Activated T-cell treated with anti-CD3 and anti-CD28 coated beads for 24 hours (primary cell): ENCODE data around the gene NXPH1.

ENCODE experiments used
- DNase-seq: peaks from one replicate; pipeline ENCODE4 v3.0.0-alpha.2; 2020; ENCODE audit warnings: low read depth

NXPH1 gene

DNA sequence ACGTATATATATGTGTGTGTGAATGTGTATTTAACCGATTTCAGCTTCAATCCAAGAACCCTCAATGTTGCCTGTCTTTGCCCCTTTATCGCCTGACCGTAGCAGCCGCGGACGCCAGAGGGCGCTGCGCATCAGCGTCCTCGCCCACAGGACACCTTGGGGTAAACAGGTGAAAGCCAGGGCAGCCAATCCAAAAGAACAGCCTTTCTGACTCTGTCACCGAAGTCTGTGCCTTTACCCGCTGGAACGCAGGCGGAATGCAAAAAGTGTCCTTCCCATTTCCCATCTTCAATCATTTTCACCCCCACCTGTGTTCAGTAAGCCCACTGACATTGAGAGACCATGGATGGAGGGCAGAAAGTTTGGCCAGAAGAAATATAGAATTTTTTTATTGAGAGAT lies 3.6 kb downstream of the NXPH1 start:
- DNase-seq: no peak

DNA sequence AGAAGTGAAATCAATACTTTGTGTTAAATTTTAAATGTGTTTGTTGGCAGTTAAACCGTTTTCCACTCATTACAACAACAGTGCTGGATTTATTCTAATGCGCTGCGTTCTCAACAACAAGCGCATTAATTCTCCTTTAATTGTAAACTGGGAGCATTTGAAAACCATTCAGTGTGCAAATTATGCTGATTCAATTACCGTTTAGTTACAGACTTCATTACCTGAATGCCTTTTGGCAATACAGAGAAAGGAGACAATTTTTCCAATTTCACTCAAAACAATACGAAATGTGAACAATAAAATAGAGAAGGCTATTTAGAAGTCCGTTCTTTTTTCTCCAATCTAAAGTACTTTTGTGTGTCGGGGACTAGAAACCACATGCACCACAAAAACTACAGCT lies 4.2 kb downstream of the NXPH1 start:
- no peak for DNase-seq

DNA sequence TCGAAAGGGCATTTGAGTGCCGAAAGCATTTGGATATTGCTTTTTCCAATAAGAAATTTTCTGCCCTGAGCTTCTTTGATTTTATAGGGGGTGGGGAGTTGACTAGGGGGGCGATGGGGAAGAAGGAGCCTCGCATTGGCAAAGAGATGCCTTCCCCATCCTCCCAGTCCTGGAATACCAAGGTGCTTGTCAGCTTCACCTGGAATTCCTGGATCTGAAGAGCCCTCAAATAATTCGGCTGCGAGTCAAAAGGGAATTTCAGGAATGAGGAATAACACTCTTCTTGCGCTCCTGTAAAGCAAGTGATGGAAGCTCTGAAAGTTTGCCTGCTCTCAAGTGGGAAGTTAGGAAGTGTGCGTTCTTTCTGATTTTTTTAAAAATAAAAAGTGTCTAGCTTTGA lies 7.3 kb downstream of the NXPH1 start:
- DNase-seq: no peak

DNA sequence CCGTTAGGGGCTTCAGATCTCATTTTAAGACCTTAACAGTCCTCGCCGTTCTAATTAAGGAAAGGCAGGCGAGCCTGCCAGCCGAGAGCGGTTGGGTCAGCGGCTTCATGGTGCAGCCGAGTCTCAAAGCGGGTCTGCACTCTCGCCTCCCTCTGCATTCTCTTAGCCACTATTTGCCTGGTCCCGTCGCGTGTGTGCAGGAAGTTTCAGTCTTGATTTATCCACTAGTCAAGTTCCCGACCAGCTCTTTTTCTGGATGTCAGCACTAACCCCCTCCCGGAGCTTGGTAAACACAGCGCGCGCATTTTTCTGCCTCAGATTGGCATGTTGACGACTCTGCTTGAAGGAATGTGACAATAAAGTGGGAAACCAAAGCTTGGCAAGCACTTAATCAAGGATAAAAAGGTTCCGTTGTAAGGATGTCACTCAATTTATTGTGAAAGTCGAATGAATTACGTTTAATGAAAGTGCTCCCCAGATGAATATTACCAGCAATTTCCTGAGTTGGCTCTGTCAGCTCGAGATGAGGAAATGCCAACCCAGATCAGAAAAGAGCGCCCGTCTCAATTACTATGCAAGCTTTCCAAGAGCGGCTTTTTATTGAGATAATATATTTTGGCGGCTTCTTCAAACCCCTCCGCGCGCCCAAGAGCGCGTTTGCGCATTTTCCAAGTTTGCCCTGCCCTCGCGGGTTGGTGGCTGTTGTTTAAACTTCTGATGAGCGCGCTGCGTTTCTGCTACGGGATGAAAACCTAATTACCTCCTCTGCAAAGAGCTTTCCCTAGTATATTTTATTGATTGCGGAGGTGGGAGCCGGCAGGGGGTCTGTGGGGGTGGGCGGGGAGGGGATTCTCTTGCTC lies 7.9 kb downstream of the NXPH1 start:
- DNase-seq: no peak

DNA sequence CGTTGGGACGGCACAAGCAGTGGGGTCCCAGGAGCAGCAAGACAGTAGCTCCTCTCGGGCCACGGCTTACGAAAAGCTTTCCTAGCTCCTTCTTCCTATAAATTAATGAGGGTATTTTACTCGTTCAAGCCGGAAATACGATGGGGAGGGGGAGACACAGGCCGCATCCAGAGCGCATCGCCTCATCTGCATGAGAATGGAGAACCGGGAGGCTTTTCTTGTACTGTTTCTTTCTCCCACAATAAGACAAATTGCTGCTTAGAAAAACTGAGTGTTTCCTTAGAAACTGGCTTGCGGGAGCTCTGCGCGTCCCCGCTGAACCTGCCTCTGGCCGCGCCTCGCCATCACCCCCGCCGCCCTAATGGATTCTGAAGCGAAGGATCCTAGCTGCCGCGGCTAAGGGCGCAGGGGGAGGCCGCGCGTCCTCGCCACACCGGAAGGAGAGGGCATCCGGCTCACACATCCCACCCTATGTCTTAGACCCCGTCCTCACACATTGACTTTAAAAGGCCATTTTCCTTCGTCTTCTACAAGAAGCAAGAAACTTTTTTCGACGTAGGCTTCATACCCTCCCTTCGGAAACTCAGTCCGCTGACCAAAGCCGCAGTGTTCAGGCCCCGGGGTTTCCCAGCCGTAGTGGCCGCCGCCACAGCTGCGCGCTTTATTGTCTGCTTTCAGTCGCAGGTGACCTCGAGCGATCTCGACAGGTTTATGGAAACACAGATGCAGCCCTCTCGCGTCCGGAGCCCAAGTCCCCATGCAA lies 8.8 kb downstream of the NXPH1 start:
- no peak for DNase-seq

DNA sequence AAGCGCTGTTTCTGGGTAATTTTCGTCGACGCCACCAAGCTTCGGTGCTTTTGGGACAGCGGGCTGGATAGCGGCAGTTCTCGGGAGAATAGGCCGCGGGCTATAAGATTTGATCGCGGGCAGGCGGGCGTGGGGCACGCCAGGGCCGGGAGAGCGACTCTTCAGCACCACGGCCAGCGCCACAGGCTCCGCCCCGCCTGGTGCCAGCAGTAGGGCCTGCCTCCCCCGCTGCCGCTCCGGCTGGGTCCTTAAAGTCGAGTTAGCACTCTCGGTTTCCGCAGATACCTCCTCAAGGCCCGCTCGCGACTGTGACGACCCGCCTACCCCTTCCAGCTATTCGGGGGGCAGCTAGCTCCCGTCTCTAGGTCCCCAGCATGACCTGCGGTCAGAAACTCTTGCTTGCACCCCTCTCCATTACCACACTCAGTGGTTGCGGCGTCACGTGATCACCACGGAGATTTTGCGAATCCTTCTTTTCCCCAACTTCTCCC lies 9.4 kb downstream of the NXPH1 start:
- DNase-seq: peak; percentile 23

DNA sequence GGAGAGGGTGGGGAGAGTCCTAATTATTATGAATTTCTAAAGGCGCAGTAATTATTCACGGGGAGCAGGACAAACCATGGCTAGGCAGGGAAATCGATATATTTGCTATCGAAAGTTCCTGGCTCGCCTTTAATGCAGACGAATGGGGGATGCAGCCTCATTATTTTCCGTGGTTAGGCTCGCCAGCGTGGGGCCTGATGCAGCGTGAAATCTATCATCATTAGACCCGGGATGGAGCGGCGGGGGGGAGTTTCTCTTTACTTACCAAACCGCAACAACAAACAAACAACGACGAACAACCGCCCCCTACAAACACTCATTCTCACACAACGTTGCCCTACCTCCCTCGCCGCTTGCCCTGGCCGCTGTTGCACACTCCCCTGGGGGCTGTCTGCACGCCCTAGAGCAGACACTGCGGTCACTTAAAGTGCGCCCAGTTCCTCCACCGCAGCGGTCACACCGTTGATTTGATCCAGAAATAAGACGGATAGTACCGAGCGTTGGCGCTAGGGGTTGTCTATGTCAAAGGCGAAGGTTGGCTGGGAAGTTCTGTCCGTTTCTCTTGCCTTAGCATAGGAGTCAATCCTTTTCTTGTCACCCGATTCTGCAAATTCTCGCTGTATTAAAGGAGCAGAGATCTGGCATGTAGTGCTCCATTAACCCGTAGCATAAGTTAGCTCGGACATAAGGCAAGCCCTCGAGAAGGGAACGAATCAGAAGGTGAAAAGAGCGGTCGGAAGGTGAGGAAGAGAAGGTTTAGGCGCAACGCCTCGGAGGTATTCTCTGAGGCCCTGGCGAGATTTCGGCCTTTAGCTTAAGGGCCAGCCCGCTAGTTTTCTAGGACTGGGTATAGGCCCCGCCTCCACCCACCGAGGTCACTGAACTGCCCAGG lies 10.4 kb downstream of the NXPH1 start:
- DNase-seq: no peak

DNA sequence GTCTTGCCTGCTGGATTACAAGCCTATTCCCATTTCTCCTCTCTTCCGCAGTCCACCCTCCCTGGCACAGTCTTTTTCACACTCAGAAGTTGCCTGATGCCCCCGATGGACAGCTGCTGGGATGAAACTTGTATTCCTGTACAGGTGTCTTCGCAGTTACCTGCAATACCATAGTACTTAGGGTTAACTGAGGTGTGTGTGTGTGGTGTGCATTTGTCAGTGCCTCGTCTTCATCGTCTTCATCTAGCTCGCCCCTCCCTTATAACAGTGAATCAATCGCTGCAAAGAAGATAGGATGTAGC lies 11.0 kb downstream of the NXPH1 start:
- no peak for DNase-seq

DNA sequence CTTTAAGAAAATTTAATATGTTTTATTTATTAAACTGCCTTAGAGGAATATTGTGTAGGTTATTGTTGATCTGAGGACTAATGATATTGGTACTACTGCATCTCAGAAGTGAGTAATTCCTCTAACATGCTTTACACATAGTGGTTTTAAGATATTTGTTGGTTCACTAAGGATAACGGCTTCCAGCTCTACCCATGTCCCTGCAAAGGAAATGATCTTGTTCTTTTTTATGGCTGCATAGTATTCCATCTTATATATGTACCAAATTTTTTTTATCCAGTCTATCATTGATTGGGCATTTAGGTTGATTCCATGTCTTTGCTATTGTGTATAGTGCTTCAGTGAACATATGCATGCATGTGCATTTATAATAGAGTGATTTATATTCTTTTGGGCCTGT lies 20.1 kb downstream of the NXPH1 start:
- DNase-seq: no peak

DNA sequence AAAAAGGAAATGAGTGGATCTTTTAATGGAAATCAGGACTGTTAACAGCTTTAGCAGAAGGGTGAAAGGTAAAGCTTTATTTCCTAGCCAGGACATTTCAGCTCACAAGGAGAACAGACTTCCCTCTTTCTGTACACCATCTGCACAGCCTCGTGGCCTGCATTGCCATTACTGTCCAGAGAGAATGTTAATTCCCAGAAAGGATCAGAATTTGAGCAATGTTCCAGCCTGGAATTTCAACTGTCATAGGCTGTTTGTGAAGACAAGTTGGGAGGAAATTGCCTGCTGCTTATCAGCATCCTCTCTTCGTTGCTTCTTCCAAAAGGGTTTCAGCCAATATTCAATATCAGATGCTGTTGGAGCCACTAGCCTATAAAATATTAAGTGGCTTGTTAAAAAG lies 22.0 kb downstream of the NXPH1 start:
- DNase-seq: no peak

DNA sequence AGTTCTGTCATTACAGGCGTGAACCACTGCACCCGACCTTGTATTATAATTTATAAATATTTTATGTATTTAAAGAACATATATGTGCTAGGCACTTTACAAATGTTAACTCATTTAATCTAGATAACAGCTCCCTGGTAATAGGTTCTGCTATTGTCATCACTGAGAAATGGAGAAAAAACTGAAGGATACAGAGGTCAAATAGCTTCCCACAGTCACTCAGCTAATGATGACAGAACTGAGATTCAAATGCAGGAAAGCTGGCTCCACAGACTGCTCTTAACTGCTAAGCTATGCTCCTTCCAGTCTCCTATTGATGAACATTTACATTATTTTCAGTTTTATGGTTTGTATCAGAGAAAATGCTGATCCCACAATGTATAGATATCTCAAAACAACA lies 28.9 kb downstream of the NXPH1 start:
- no peak for DNase-seq

DNA sequence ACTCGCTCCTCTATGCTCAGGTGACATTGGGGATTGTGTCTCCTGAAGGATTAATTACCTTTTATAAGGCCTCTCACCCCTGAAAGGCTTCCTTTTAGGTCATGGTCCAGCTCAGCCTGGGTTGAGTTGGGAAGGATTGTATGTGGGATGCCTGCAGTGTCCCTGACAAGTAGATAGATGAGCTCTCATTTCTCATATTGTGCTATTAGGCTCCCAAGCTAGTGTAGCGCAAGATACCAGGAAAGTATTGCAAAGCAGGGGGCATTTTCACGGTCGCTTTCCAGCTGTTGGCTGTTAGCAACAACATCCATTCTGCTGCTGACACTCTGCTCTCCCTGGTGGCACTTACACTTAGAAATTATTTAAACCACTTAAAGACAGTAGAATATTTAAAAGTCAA lies 31.9 kb downstream of the NXPH1 start:
- DNase-seq: no peak

DNA sequence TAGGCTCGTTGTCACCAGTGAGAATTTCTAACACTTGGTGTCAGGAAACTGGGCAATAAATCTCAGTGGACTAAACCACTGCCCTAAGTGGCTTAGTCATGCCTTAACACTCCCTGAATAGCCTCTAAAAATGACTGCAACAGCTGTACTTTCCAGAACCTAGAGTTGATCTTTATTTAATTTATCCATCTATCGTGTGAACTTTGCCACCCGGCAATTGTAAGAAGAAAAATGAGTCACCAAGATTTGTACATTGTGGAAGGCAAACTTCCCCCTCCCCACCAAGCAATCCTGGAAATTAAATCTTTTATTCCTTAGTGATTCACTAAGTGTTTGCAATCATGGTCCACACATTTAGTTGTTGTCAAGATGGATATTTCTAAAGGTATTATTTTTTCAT lies 47.1 kb downstream of the NXPH1 start:
- no peak for DNase-seq

DNA sequence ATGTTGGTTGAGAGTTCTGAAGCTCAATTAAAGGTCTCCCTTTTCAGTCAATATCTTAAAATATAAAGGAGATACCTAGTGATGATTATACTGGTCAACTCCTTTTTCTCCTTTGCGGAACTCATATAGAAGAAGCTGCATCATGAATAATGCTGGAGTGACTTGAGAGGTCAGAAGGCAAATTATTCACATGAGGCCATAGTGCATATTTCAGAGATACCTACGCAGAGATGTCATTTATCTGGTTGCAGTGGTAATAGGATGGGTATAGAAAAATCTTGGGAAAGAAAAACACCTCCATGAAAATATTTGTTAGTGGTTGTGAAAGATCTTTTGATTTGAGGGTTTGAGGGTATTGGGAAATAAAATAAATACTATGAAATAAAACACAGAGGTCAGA lies 47.7 kb downstream of the NXPH1 start:
- DNase-seq: no peak

DNA sequence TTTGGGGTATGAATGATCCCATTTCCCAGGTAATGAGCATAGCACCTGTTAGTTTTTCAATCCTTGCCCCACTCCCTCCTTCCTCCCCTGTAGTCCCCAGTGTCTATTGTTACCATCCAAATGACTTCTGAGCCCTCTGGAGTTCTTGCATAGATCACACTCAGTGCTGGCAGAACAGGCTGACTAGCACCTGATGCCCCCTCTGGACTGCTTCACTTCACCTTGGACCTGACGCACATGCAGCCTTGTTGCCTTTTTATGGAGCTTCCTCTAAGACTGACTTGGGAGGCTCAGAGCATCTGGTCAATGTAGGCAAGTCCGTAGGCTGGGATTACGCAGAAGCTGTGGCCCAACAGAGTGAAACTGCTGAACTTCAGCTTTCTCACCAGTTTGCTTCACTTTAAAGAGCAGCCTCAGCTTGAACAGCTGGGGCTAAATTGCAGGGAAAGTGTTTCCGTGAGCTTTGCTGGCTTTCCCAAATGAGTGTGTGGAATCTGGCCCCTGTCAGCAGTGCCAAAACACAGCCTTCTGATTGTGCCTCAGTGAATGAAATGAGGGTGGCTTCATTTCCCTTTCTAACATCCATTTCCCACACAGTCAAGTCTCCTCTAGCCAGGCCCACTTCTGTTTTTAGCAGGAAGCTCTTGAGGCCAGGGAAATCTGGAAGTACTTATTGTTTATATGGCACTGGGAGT lies 48.5 kb downstream of the NXPH1 start:
- no peak for DNase-seq

DNA sequence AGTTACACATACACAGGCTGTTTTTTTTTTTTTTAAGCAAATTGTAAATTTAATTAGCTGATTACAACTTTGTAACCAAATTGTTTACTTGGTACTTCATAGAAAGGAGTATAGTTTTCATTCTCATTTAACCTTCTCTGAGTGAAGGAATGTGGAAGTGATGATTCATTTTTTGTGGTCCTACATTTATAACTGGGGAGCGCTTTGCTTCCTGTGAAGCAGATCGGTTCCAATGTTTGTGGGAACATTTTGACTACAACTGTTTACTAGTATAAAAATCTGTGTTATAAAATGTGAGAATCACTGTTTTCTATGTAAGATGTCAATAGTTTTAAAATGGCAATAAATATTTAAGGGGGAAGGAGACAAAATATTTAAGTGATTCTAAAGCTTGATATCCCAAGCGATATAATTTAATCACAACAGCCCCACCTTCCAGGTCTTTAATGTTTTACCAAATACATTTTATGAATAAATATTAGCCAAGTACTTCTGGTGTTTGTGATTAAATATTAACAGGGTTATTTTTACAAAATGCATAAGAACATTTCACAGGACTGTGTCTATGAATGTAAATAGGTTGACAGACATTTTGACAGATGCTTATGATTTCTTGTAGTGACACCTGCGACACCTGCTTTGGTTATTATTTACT lies 57.1 kb downstream of the NXPH1 start:
- DNase-seq: no peak

DNA sequence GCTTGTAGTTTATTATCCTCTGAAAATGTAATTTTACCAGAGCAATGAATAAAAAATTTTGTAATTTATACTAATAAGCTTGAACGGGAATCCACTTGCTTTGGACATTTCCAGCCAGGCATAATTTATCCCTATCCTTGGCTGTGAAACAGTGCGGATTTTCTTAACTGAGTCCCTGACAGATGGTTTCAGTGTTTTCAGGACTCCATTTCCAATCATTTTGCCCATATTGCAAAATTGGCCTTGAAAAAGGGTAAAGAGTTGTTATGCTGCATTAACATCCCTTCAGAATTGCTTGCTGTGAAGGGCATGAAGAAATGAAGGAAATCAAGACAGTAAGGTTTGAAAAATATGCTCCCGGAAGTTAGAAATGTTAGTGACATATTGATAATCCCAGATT lies 57.7 kb downstream of the NXPH1 start:
- no peak for DNase-seq

DNA sequence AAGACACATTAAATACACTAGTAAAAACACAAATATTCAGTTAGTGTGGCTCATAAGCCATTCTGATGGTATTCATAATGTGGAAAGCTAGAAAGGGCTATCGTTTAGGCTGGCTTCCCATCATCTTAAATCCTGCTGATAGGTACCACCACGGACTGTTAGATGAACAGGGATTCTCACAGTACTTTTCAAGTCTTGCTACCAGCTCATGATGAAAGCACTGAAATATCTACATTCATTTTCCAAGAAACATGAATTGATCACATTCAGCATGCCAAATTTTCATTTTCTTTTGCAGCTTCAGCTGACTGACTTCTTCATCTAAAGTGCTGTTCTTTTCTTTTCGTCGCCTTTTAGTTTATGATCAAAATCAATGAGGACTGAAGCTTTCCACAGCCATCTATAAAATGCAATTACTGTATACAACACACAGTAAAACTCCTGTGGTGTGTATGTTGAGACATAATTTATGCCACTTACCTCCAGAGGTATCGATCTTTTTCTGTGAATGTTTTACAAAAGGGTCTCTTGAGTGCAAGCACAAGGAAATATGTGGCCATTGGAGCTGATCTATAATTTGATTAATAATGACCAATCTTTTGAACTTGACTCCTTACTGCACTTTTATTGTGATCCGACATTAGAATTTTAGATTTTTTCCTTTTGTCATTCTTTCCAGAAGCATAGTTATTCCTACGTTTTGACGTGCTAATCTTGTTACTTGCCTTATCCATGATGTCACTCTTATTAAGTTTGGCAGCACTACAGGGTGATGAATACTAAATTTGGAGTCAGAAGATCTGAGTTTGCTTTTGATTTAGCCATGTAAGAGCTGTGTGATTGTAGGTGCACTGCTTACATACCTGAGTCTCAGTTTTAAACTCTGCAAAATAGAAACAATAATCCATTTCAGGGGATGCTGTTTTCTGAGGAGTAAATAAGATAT lies 58.4 kb downstream of the NXPH1 start:
- no peak for DNase-seq

DNA sequence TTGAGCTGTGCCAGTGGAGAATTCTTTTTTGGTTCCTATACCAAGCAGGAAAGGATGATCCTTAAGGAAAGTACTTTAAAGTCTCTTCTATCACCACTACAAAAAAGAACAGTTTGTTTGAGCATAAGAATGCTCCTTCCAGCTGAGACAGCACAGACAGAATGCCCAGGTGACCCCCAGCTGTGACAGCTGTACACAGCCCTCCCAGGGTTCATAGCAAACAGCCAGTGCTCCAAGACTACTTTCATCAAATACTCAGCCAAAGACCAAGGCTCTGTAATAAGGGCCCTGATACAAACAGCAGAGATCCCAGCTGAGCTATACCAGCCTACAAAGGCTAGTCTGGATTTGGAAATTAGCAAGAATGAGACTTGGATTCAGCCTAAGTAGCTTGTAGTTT lies 65.7 kb downstream of the NXPH1 start:
- DNase-seq: no peak

DNA sequence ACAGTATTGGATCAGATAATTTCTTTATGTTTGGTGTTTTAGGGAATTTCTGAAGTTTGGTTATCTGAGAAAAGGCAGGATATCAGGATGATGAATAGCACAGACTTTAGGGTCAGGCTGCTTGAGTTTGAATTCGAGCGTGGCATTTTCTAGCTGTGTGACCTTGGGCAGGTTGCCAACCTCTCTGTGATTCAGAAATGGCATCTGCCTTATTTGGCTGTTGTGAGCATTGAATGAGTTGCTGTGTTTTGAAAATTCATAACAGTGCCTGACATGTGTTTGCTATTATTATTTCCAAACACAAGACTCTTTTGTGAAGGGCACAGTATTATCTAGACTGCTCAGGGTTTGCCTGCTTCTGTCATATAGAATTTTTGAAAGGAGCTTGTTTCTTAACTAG lies 66.9 kb downstream of the NXPH1 start:
- no peak for DNase-seq
